Measurements from ENCODE around the gene GIN1. TPM values are rescaled to one million over a fixed set of nuclear protein-coding genes. Genes with fewer than 3 reads are reported as not detected.

The GIN1 gene
- total RNA-seq, 2 experiments from 2014 or later = 2.7 to 2.9 TPM

GRCh38 chr5:103101079-103101750, 18.7 kb downstream of the GIN1 start:
- ATAC-seq (ENCODE audit: poor library complexity) (no peak), DNase-seq (no peak)
- Histone ChIP-seq H3K36me3 (ENCODE audit: insufficient read depth, low read length) (peaks cover 19% of the 10 kb centered on the region), H3K4me3 (ENCODE audit: low read length) (no peak overlapping the region), H3K9me3 (ENCODE audit: control insufficient read depth in 1 of 2, insufficient read depth in 1 of 2, low read length in 2 of 2) (no peaks in the 10 kb centered on the region), H3K27me3 (ENCODE audit: control insufficient read depth in 1 of 2, insufficient read depth in 2 of 2, low read length in 2 of 2) (no peaks in the 10 kb centered on the region), H3K27ac (ENCODE audit: low read depth in 1 of 2, low read length in 2 of 2) (no peak overlapping the region), H3K4me1 (ENCODE audit: insufficient read depth, low read length) (no peaks in the 10 kb centered on the region)
- peaks cover 63% of the 10 kb centered on the region for H3K36me3 Mint-ChIP-seq (ENCODE audit: low read depth)
- POLR2A ChIA-PET = interaction anchor here (1.2 kb wide), 1 partner anchor 19 kb away, joined by 3 read pairs; the partner anchor contains the start of gene PPIP5K2
- TF ChIP-seq CTCF (IDR thresholded peaks at IDR 0.05) = no peak
- no peaks in the 10 kb centered on the region for H3K4me1 Mint-ChIP-seq (ENCODE audit: low read depth)
- no peak overlapping the region for H3K4me3 Mint-ChIP-seq
- no peaks in the 10 kb centered on the region for H3K27me3 Mint-ChIP-seq
- H3K27ac Mint-ChIP-seq = no peak overlapping the region
- intact Hi-C loops (cut with DNase I, micrococcal nuclease) = no loop called here
- CTCF ChIA-PET = no interaction called here
- H3K9me3 Mint-ChIP-seq = no peaks in the 10 kb centered on the region

GRCh38 chr5:103098993-103099392, 20.9 kb downstream of the GIN1 start:
- POLR2A ChIA-PET = no interaction called here
- TF ChIP-seq CTCF (IDR thresholded peaks at IDR 0.05) = no peak
- H3K4me3 Mint-ChIP-seq = no peak overlapping the region
- ATAC-seq (ENCODE audit: poor library complexity) = no peak
- peaks cover 70% of the 10 kb centered on the region for H3K36me3 Mint-ChIP-seq (ENCODE audit: low read depth)
- intact Hi-C loops (cut with DNase I, micrococcal nuclease) = no loop called here
- H3K4me1 Mint-ChIP-seq (ENCODE audit: low read depth) = no peaks in the 10 kb centered on the region
- no peaks in the 10 kb centered on the region for H3K9me3 Mint-ChIP-seq
- no peak for DNase-seq
- no peaks in the 10 kb centered on the region for H3K4me1 ChIP-seq (ENCODE audit: insufficient read depth, low read length)
- H3K9me3 ChIP-seq (ENCODE audit: control insufficient read depth in 1 of 2, insufficient read depth in 1 of 2, low read length in 2 of 2) = no peaks in the 10 kb centered on the region
- H3K27me3 ChIP-seq (ENCODE audit: control insufficient read depth in 1 of 2, insufficient read depth in 2 of 2, low read length in 2 of 2) = no peaks in the 10 kb centered on the region
- H3K27ac Mint-ChIP-seq = no peak overlapping the region
- H3K36me3 ChIP-seq (ENCODE audit: insufficient read depth, low read length) = peaks cover 12% of the 10 kb centered on the region
- H3K27ac ChIP-seq (ENCODE audit: low read depth in 1 of 2, low read length in 2 of 2) = no peak overlapping the region
- CTCF ChIA-PET = no interaction called here
- no peaks in the 10 kb centered on the region for H3K27me3 Mint-ChIP-seq
- no peak overlapping the region for H3K4me3 ChIP-seq (ENCODE audit: low read length)

DNA sequence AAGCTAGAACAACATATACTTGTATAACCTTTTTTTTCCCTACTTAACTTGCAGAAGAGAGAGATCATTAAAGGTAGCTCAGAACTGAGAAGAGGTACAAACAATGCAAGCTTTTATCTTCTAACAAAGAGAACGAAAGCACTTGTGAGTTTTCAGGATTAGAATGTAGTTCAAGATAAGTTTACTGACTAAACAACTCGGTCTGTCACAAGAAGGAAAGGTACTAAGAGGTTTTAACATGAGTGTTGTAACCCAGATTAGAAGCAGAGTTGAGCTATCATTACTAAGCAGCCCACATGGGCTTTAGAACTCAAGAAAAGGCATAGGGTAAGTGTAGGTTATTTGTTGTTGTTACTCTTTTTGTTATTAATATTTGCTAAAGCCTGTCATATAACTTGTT, 25.2 kb downstream of the GIN1 start:
- H3K9me3 ChIP-seq (ENCODE audit: control insufficient read depth in 1 of 2, insufficient read depth in 1 of 2, low read length in 2 of 2) = no peaks in the 10 kb centered on the region
- DNase-seq (no peak), ATAC-seq (ENCODE audit: poor library complexity) (no peak)
- no peak for TF ChIP-seq CTCF (IDR thresholded peaks at IDR 0.05)
- H3K4me1 ChIP-seq (ENCODE audit: insufficient read depth, low read length) = no peaks in the 10 kb centered on the region
- Mint-ChIP-seq H3K27ac (no peak overlapping the region), H3K4me3 (no peak overlapping the region), H3K36me3 (ENCODE audit: low read depth) (peaks cover 71% of the 10 kb centered on the region), H3K9me3 (no peaks in the 10 kb centered on the region), H3K27me3 (no peaks in the 10 kb centered on the region), H3K4me1 (ENCODE audit: low read depth) (no peaks in the 10 kb centered on the region)
- intact Hi-C loops (cut with DNase I, micrococcal nuclease) = no loop called here
- H3K4me3 ChIP-seq (ENCODE audit: low read length) = no peak overlapping the region
- H3K27ac ChIP-seq (ENCODE audit: low read depth in 1 of 2, low read length in 2 of 2) = no peak overlapping the region
- no peaks in the 10 kb centered on the region for H3K27me3 ChIP-seq (ENCODE audit: control insufficient read depth in 1 of 2, insufficient read depth in 2 of 2, low read length in 2 of 2)
- POLR2A ChIA-PET = no interaction called here
- CTCF ChIA-PET = no interaction called here
- H3K36me3 ChIP-seq (ENCODE audit: insufficient read depth, low read length) = peaks cover 4% of the 10 kb centered on the region
